NCI-H446 treated with DMSO at 0.1 percent for 48 hours (cell line): ENCODE data around the gene PRPF6.
"Not testable (repeated sequence)": the region's sequence is repeated elsewhere in the genome, so short reads cannot be mapped to it uniquely, and the experiment has no call there.

Experiments used
- DNase-seq: peaks from one replicate; lab custom pipeline; 2025; lab: John Stamatoyannopoulos, UW

Gene PRPF6

DNA sequence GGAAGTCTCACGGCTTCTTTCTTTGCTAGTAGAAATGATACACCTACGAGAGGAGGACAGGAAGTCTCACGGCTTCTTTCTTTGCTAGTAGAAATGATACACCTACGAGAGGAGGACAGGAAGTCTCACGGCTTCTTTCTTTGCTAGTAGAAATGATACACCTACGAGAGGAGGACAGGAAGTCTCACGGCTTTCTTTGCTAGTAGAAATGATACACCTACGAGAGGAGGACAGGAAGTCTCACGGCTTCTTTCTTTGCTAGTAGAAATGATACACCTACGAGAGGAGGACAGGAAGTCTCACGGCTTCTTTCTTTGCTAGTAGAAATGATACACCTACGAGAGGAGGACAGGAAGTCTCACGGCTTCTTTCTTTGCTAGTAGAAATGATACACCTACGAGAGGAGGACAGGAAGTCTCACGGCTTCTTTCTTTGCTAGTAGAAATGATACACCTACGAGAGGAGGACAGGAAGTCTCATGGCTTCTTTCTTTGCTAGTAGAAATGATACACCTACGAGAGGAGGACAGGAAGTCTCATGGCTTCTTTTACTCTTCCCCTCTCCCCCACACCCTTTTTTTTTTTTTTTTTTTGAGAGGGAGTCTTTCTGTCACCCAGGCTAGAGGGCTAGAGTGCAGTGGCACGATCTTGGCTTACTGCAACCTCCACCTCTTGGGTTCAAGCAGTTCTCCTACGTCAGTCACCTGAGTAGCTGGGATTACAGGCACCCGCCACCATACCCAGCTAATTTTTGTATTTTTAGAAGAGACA, 31.6 kb downstream of the PRPF6 start:
- DNase-seq: not testable (repeated sequence)

- no peak for DNase-seq
Observed at GRCh38 chr20:64015635-64016034, 34.7 kb downstream of the PRPF6 start.

DNA sequence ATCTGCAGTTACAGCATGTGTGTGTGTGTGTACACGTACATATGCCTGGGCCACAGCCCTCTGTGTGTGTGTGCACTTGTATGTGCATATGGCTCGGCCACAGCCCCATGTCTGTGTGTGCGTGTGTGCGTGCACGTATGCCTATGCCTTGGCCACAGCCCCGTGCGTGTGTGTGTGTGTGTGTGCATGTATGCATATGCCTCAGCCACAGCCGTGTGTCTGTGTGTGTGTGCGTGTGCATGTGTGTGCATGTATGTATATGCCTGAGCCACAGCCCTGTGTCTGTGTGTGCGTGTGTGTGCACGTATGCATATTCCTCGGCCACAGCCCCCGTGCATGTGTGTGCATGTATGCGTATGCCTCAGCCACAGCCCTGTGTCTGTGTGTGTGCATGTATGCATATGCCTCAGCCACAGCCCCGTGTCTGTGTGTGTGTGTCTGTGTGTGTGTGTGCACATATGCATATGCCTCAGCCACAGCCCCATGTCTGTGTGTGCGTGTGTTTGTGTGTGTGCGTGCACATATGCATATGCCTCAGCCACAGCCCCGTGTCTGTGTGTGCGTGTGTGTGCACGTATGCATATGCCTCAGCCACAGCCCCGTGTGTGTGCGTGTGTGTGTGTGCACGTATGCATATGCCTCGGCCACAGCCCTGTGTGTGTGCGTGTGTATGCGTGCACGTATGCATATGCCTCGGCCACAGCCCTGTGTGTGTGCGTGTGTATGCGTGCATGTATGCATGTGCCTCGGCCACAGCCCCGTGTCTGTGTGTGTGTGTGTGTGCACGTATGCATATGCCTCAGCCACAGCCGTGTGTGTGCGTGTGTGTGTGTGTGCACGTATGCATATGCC, 40.4 kb downstream of the PRPF6 start:
- DNase-seq: no peak

DNA sequence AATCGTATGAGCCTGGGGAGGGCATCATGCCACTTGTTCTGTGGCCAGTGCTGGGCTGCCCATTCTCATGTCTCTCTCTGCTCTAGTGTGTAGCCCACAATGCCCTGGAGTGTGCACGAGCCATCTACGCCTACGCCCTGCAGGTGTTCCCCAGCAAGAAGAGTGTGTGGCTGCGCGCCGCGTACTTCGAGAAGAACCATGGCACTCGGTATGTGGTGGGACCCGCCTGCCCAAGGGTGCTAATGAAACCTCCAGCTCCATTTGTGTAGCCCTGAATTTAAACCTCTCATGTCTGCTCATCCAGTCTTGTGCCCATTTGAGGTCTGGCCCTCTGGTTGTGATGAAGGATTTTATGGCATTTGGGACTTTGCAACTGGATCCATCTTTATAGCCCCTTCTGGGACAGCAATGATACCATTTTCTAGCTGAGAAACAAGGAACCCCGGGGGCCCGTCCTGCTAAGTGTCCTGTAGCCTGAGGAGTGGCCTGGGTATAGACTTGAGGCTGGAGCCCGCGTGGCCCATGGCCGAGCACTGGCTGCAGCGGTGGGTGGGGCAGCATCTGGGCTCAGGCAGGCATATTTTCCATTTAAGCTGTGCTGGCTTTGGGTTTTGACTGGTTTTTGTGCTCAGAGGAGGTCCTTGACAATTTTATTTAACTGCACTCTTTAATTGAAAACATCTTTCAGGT, 41.9 kb downstream of the PRPF6 start:
- DNase-seq: no peak

- DNase-seq: no peak
Observed at GRCh38 chr20:64023361-64024140, 42.6 kb downstream of the PRPF6 start.

DNA sequence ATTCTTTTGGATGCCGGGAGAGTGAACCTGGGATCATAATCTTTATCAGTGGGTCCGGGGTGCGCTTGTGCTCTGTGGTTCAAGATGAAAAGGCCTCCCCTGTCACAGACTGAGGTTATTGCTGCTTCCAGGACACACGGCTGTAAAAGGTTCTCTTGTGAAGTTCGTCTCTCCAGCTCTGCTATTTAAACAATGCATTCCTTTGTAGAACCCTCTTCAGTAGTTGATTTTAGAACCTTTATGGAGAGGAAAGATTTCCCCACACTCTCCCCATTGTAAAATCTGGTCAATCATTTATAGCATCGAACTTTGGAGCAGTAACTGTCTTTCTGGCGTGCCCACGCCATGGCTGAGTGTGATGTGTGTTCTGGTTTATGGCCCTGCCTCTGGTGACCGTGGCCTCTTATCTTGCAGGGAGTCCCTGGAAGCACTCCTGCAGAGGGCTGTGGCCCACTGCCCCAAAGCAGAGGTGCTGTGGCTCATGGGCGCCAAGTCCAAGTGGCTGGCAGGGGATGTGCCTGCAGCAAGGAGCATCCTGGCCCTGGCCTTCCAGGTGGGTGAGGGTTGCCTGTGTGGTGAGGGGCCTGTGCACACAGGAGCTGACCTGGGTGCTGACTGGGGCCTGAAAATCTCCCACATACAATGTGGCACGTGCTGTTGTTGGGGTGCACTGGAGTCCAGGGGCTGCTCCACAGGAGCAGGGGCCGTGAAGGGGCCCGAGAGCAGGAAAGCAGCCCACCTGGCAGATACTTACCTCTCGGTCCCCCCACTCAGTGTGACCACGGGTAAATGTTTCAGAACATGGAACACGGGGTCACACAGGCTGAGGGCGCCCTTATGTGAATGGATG, 43.4 kb downstream of the PRPF6 start:
- DNase-seq: no peak

DNA sequence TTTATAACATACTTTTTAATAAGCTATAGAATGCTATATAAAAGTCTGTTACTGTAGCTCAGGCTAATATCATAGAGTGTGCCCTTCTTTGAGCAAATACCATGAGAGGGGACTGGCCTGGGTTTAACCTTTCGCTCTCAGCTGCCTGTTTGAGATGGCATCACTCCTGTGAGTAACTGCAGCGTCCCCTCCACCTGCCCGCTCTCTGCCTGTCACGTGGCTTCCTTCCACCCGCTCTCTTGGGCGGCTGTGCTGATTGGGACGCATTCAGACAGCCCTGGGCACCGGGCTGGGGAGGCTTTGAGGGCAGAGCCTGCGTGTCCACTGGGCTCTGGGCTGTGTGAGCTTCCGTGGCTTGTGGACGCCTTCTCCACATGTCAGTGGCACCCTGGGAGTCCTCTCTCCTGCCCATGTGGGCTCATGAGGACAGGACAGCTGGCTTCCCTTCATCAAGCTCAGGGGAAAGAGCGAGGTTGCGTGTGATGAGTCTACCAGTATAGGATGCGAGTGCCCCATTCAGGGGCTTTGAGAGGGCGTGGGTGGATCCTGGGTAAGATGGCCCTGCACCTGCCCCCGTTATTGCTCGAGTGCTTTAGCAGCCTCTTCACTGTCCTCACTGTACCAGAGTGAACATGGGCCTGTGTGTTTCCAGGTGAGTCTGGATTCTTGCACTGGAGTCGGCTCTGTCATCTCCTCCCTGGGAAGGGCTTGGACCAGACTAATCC, 44.3 kb downstream of the PRPF6 start:
- no peak for DNase-seq

DNA sequence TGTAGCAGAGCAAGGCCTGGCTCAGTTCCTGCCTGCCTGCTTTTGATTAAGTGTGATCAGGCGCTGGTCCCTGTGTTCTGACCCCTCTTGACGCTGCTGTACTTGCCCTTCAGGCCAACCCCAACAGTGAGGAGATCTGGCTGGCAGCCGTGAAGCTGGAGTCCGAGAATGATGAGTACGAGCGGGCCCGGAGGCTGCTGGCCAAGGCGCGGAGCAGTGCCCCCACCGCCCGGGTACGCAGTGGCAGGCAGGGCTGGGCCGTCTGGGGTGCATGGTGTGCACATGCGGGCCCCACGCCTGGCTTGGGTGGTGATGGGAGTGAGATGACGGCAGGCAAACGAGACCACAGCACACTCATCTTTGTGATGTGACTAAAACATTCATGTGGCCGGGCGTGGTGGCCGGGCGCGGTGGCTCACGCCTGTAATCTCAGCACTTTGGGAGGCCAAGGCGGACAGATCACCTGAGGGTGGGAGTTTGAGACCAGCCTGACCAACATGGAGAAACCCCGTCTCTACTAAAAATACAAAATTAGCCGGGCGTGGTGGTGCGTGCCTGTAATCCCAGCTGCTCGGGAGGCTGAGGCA, 45.0 kb downstream of the PRPF6 start:
- DNase-seq: no peak

DNA sequence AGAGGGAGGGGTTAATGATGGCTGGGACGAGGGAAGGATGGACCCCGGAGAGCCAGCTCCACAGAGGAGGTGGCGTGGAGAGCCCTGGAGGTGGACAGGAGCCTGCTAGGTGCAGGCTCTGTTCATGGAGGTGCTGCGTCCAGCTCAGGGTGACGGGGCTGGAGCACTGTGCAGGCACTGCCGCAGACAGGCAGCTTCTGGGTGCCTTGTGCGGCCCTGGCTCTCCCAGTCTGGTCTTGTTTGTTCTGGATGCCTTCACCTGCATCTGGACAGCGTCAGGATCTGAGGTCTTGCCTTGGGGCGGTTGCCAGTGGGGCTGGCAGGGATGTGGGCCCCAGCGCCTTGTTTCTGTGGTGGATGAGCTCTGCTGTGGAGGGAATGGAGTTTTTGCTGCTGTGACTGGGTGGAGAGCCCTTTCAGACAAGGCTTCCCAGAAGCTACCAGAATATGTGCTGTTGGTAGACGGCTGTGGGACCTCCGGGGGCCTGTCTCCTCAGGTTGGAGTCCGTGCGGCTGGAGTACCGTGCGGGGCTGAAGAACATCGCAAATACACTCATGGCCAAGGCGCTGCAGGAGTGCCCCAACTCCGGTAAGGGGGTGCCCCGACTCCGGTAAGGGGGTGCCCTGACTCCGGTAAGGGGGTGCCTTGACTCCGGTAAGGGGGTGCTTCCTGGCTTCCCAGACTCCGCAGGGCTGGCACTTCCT, 47.2 kb downstream of the PRPF6 start:
- DNase-seq: no peak

- no peak for DNase-seq
Observed at GRCh38 chr20:64029293-64030117, 48.6 kb downstream of the PRPF6 start.

- no peak for DNase-seq
Observed at GRCh38 chr20:64030371-64031134, 49.6 kb downstream of the PRPF6 start.

GRCh38 chr20:64031822-64032314, 50.9 kb downstream of the PRPF6 start:
- no peak for DNase-seq

DNA sequence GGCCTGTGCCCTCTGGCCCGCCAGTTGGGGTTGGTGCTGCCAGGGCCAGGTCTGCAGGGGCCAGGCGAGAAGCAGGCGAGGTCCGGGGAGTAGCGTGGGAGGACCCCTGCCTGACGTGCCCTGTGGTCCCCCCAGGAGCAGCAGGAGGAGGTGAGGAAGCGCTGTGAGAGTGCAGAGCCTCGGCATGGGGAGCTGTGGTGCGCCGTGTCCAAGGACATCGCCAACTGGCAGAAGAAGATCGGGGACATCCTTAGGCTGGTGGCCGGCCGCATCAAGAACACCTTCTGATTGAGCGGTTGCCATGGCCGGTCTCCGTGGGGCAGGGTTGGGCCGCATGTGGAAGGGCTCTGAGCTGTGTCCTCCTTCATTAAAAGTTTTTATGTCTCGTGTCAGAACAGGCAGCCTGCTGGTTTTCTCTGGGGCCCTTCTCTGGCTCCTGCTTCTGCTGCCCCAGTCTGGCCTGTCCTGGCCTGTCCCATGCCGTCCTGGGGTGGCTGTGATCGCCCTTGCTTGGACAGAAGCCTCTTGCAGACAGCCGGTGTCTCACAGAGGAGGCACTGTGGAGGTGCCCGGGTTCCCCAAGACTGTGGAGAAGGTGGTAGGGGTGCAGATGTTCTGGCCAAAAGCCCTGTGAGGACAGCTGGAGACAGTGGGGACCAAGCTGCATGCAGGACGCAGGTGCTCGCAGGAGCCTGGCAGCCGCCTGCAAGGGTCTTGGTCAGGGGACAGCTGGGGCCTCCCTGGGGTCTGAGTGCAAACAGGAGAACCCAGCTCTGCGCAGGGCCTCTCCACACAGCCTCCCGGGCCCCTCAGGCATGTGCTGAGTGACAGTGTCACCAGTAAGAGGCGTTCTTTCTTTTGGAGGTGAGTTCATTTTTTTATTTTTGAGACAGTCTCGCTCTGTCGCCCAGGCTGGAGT, 52.0 kb downstream of the PRPF6 start:
- DNase-seq: no peak

DNA sequence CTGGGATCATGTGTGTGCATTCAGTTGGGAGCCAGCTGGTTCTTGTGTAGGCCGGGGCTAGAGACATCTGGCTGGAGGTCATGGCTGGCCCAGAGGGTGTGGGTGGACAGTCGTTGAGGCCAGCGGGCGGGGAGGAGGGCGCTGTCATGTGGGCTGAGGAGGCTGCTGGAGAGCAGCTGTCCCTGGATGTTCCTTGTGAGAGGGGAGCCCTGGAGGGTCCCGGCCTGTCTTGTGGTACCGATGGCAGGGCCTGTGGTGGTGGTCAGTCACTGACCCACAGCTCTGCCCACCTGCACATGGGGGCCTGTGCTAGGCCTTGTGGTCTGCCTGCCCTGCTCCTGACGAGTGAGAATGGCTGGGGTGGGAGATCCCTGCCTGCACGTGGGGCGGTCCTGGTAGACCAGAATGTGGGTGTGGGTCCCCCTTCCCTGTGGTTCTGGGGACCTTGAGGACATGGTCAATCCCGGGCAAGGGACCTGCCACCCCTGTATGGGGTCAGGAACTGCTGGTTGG, 53.1 kb downstream of the PRPF6 start:
- DNase-seq: no peak

GRCh38 chr20:64035066-64035932, 54.4 kb downstream of the PRPF6 start:
- no peak for DNase-seq
